HUDEP-2 (cell line): Measurements from ENCODE around the gene HAUS7.

Experiments
- DNase-seq, 76 experiments: peaks; one replicate each; lab custom pipeline; 2025; ENCODE audit not compliant: unreplicated experiment in 76 of 76; lab: John Stamatoyannopoulos, UW

Gene HAUS7

DNA sequence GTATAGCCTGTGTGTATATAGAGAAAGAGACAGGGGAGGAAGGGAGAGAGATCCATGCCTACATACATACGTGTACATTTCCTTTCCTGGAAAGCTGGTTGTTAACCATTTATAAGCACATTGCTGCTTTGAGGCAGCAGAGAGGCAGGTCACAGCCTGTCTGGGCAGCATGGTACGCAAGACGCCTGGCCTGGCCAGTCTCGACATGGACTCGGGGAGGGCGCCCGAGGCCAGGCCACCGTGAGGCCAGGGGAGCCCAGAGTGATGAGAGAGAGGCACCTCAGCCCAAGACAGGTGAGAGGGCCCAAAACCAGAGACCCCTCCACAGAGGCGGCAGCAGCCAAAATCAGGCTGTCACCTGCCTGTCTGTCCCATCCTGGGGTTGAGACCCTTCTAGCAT lies 28.4 kb downstream of the HAUS7 start:
- no peak for DNase-seq

DNA sequence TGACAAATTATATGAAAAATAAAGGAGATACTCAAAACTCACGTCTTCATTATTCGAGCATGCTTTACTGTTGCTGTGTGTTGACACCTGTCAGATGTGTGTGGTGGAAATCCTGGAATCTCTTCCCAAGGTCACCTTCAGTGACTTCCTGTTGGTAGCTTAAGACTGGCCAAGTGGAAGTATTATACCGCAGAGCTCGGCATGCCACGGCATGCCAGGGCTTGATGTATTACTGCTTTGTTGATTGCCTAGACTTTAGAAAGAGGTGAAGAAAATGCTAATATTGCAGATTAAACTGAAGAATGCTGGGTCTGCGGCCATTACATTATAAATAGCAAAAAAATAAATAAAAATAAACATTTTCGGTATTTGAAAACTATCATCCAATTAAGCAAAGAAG lies 29.1 kb downstream of the HAUS7 start:
- DNase-seq, result no peak

DNA sequence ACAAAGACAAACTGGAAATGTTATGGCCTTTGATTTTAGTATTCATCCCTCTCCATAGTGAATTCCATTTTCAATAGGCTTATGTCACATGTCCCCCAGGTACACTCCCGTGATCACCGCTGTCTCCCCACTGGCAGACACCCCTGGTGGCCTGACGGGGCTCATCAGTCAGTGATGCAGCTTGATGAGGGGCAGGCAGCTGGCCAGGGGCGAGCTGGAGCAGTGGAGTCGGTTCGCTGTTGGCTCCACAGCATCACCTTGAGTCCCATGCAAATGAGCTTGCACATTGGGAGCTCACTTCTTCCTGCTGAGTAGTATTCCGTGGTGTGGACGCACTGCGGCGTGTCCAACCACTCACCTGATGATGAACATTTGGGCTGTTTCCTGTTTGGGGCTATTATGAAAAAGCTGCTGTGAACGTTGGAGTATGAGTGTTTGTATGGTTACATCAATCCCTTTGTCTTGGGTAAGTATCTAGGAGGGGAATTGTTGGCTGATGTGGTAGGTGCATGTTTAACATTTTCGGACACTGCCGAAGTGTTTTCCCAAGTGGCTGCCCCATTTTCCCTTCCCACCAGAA lies 29.7 kb downstream of the HAUS7 start:
- no peak for DNase-seq

DNA sequence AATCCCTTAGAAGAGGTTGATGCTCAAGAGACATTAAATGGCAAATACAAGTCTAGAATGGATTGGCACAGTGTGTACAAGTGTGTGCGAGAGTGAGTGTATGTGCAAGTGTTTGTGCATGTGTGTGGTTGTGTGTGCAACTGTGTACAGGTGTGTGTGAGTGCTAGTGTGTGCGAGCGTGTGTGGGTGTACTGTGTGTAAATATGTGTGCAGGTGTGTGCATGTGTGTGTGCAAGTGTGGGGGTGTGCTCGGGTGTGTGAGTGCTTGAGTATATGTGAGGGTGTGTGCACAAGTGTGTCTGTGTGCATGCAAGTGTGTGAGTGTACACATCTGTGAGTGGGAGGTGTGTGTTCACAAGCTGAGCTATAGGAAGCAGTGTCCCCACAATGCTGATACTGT lies 30.4 kb downstream of the HAUS7 start:
- DNase-seq, result no peak

DNA sequence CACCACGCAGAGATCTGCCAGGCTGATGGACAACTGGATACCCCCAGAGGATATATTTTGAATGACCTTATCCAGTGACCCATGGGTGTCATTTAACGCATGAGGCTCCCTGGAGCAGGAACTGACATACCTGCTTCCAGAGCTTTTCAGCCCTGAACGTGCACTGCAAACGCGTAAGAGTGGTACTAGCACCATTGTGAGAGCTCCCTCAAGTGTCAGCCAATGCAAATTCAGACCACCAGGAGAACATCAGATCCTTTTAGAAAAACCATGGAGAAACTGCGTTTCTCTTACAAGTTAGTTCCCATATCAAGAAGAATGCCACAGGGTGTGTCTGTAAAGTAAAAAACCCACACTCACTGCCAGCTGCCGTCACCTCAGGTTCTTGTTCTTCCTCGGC lies 31.8 kb downstream of the HAUS7 start:
- peak in 2 of 76 experiments; percentile 0 for DNase-seq

DNA sequence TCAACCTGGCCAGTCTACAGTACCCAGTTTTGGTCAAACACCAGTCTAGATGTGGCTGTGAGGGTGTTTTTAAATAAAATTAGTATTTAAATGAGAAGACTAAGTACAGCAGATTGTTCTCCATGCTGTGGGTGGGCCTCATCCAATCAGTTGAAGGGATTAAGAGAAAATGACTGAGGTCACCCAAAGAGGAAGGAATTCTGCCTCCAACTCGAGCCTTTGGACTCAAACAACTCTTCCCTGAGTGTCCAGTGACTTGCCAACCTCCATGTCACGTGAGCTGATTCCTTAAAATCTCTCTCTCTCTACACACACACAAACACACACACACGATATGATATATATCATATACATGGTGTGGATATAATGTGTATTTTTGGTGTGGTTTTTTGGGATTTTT lies 34.5 kb downstream of the HAUS7 start:
- DNase-seq, result no peak

DNA sequence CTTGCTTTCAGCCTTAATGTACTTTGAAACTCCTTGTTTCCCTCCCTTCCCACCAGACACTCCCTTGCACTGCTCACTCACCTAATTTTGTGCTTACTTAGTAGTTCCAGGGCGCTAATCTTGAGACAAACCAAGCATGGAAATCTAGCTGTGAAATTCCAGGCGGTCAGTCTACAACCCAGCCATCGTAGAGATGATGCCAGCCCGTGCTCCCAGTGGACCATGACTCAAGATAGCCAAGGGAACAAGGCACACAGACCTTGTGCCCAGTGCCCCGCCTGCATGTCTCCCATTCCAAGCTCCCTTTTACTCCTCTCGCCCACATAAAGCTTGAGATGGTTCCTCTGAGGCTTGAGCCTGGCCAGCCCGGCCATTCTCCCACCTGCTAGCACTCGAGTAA lies 35.6 kb downstream of the HAUS7 start:
- no peak for DNase-seq

DNA sequence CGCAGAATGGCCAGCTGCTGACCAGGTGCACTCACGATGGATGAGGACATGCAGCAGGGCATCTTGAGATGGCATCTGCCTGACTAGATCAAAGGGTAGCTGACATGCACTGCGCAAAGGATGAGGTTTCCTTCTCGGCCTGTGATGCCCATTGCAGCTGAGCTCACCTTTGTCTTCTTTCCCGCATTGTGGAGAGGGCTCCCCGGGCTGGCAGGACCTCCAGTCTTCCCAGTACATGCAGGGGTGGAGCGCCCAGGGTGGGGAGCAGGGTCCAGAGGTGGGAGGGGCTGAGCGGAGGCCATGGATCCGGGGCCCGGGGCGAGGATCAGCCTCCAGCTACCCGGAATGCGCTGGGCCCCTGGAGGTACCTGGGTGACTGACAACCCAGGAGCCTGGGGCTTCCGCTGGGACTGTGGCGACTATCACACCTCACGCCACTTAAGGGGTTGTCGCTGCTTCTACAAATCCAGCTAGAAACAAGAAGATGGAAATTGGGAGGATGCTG lies 36.5 kb downstream of the HAUS7 start:
- no peak for DNase-seq

DNA sequence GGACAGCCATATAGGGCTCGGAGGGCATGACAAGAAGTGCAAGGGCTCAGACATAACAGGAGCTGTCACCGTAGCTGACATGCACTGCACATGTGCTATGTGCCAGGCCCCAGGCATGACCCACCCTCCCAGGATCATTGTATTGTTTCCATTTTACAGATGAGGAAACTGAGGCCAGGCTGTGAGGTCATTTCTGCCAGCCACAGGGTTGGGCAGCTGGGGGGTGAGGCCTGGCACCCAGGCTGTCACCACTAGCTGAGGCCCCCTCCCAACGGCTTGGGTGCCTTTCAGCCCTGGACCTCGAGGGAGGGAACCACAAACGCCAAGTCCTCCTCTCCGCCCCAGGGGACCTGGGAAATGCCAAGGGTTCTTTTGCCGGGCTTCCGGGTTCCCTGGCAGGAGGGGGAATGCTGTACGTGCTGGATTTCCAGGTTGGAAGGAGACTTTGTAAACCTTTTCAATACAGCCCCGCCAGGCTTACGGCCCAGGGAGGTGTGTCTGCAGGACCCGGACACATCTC lies 37.2 kb downstream of the HAUS7 start:
- no peak for DNase-seq

DNA sequence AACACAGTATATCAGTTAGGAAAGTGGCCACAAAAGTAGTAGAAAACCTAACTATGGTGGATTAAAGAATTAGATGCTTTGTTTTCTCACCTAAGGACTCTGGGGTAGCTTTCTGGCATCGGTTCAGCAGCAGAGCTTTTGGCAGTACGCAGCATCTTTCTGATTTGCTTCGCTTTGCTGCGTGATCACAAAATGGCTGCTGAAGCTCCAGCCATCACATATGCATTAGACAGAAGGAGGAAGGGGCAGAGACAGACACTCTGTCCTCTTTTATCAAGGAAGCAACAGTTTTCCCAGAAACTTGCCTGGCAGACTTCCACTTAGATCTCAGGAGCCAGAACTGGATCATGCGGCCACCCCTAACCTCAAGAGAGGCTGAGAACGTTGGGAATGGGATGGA lies 39.6 kb downstream of the HAUS7 start:
- no peak for DNase-seq

DNA sequence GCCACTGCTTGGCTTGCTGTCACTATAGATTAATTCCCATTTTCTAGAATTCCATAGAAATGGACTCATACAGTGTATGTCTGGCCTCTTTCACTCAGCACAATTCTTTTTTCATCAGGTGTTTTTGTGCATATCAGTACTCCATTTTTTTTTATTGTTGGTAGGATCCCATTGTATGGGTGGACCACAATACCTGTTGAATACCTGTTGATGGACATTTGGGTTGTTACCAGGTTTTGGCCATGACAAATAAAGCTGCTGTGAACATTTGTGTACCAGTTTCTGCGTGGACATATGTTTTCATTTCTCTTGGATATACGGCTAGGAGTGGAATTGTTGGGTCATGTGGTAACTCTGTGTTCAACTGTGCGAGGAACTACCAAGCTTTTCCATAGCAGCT lies 44.2 kb downstream of the HAUS7 start:
- no peak for DNase-seq

DNA sequence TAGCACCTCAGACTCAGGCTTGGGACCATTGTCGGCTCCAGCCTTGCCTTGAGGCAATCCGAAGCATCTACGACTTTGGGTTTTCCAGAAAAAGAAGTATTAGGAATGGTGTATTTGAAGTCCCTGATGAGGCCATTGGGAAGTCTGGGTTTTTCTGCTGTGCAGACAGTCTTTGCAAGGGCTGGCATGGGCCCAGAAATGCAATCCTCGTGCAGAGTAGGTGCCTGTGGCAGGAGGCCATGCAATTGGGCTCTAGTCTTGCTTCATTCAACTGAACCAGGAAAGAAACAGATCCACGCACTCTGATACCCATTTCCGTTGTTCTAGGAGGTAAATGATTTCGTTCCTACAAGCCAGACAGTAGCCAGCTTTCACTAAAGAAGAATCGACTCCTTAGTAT lies 46.7 kb downstream of the HAUS7 start:
- no peak for DNase-seq

DNA sequence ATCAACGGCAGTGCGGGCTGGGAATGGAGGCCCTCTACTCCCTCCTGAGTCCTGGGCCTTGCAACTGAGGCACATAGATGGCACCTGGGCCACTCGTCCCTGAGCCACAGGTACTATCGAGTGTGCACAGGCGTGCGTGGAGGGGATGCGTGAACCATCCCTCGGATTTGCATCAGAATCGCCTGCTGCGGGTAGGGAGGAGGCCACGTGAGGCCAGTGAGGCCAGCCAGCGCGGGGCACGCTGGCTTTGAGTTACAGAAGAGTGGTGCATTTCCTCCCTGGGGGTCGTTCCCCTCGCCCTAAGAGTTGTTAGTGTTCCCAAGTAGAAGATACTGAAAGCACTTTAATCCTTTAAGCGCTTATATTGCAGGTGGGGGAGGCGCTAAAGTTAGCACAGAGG lies 48.5 kb downstream of the HAUS7 start:
- DNase-seq, result no peak

DNA sequence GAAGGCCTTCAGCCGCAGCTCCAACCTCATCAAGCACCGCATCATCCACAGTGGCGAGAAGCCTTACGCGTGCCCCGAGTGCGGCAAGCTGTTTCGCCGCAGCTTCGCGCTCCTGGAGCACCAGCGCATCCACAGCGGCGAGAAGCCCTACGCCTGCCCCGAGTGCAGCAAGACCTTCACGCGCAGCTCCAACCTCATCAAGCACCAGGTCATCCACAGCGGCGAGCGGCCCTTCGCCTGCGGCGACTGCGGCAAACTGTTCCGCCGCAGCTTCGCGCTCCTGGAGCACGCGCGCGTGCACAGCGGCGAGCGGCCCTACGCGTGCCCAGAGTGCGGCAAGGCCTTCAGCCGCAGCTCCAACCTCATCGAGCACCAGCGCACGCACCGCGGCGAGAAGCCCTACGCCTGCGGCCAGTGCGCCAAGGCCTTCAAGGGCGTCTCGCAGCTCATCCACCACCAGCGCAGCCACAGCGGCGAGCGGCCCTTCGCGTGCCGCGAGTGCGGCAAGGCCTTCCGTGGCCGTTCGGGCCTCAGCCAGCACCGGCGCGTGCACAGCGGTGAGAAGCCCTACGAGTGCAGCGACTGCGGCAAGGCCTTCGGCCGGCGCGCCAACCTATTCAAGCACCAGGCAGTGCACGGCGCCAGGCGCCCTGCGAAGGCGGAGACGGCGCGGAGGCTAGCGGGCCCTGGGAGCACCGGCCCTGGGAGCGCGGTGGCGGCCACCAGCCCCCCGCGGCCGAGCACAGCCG lies 49.4 kb downstream of the HAUS7 start:
- no peak for DNase-seq

DNA sequence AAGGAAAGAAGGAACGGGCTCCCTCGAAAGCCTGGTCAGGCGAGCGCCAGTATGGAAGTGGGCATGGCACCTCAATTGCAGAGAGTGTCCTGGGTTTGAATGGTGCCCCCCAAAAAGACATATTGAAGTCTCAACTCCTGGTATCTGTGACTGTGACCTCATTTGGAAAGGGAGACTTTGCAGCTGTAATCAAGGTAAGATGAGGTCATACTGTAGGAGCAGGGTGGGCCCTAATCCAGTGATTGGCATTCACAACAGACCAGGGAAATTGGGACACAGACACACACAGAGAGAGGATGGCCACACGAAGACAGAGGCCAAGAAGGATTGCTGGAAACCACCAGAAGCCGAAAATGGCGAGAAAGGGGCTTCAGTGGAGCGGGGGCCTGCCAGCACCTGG lies 52.7 kb downstream of the HAUS7 start:
- no peak for DNase-seq

DNA sequence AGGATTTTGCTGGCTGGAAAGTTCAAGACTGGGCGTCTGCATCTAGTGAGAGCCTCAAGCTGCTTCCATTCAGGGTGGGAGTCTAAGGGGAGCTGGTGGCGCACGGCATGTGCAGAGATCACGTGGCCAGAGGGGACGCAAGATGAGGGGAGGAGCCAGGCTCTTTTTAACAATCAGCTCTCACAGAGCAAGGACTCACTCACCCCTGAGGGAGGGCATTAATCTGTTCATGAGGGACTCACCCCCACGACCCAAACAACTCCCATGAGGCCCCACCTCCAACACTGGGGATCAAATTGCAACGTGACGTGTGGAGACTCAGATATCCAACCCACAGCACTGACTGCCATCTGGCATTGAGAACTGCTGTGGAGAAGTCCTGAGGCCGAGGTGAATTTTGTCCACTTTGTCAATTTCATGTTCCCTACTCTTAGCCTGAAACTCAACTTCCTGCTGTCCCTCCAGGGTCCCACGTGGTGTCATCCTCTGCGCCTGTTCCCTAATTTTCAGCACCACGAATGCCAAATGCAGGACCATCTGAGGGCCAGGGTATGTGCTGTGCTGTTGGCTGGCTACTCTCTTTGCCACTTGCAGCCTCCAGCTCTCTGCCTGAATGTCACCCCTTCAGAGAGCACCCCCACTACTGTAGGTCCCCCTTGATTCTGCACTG lies 53.5 kb downstream of the HAUS7 start:
- no peak for DNase-seq

DNA sequence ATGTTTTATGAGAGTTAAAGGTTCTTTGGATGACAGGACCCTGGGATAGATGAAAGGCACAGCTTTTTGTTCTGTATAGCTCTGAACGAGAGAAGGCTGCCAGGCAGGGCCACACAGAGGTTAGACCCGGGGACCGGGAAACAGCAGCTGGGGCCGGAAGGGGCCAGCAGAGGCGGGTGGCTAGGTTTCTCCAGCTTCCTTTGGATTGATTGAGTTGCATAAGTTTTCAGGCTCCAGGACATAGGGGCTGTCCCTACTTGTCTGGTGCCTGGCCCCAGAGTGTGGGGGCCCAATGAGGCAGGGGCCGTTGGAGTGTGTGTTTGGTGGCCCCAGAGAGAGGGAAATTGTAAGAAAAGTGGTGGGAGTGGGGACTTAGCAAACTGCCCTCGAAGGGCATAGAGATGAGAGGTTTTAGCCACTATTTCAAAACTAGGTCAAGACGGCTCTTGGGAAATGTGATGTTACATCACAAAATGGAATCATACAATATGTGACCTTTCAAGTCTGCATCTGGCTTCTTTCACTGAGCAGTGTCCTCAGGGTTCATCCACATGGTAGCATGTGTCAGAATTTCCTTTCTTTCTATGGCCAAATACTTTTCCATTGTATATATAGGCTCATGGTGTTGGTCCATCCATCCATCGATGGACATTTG lies 55.4 kb downstream of the HAUS7 start:
- DNase-seq, result no peak

DNA sequence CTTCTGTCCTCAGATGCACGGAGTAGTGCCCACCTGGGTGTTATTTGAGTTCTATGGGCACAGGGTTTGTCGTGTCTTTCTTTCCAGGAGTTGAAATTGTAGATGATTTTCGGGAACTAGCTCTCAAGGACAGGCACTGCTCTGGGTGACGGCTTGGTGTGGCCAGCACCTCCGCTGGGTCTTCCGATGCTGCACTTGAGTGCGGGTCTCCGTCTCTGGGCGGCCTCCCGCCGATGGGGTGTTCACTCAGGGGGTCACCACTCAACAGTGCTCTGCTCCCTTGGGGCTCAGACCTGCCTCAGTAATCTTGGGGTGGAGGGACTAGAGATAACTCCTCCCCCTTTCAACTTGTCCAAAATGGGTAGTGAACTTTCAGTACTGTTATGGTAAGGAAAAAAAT lies 56.6 kb downstream of the HAUS7 start:
- DNase-seq, result no peak

DNA sequence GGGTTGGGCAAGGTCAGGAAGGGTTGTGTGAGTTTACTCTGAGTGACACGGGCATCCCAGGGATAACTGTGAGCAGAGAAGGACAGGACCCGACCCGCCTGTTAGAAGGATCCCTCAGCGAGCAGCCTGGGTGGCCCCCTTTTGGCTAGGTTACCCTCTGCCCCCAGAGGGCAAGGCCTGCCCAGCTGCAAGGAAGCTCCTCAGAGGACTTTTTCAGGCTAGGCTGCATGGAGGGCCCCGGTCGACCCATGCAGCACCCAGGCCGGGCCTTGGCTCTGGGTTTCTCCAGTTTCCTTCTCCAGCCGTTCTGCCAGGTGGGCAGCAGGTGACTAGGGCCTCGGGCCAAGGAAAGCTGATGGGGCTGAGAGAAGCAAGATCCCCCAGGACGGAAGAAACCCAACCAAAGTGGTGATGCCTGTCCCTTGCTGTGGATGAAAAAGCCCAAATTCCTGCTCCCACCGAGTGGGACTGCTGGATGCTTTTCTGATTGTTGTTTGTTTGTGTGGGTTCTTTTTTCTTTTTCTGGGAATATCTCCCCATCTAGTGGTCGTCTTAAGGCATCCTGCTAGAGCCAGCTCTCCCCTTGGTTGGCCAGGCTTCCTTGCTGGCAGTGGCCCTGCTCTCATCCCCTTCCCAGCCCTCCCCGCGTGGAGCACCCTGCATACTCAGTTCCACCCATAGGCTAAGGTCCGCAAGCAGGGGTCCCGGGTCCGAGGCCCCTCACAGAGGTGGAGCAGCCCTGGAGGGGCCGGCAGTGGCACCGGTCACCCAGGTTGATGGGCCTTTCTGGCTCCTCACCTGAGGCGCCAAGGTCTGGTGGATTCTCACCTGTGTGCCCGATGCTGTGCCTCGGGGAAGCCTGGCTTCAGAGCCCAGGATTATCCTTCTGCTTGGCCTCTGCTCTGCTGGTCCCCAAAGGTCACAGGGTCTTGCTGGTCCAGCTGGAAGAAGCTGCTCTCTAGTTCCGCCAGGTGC lies 57.3 kb downstream of the HAUS7 start:
- DNase-seq, result no peak

DNA sequence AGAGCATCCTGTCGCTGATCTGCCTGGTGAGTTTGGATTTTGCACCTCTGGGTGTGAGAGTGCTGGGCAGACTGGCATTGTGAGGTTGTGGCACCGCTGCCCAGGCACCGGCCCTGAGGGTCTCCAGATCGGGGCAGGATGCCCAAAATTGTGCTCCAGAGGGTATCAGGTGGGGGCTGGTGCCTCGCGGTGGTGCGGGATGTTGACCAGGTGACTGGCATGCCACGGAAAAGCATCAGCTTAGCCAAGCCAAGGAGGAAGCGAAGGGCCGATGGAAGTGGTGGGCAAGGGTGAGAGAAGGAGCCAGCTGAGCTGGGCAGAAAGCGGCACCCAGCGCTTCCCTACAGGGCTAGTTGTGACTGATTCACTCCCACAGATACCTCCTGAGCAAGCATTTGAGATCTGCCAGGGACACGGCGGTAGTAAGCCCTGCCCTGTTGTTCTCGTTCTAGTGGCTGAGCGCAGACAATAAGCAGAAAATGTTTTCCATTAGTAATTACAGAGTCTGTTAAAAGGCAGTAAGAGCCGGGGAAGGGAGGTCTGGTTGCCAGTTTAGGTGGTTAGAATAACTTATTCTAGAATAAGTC lies 58.3 kb downstream of the HAUS7 start:
- DNase-seq, result no peak
